Testis (tissue), 2 donors: ENCODE measurements around the gene DCAF5.

Experiments used
- CTCF ChIP-seq, 3 experiments: fragments of 450-650 bp in 2 of 3; fragments of 200-600 bp in 1 of 3; sonication (generic) in 1 of 3; IDR thresholded peaks; one replicate each; pipeline ENCODE4 v1.5.1; 2016 to 2019; ENCODE audit warnings: antibody characterized with exemption in 3 of 3, mild to moderate bottlenecking in 2 of 3, moderate library complexity in 1 of 3
- POLR2A ChIP-seq: fragments of 450-650 bp; IDR thresholded peaks from one replicate; pipeline ENCODE4 v1.6.1; 2017; ENCODE audit warnings: antibody characterized with exemption, mild to moderate bottlenecking, moderate library complexity

DNA sequence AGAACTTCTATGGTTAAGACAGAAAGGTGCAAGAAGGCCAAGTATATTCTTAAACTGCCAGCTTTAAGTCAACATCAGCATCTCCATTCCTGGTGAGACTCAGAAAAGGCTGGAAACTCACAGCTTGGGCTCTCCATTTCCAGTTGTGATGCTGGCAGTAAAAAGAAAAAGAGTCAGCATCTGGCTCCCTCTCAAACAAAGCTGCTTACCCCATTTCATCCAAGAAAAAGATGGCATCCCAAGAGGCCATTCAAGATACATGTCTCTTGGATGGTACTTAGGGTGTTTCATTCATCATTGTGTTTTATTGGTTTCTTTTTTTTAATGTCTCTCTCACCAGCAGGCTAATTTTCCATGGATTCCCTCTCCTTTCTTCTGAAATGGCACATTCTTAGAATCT lies 61.9 kb downstream of the DCAF5 start:
- TF ChIP-seq POLR2A (no peak), CTCF (IDR thresholded peaks at IDR 0.05) (no peak)
